ENCODE measurements around the gene GRIA3. TPM values are rescaled to one million over a fixed set of nuclear protein-coding genes. Genes with fewer than 3 reads are reported as not detected.

The GRIA3 gene
- total RNA-seq, 4 donors from 2014 or later = 0.19 to 0.44 TPM; not detected in 2

- H3K36me3 ChIP-seq = no peaks in the 10 kb centered on the region
- DNase-seq = no peak
- no peak for TF ChIP-seq CTCF (IDR thresholded peaks at IDR 0.05)
- TF ChIP-seq POLR2A (IDR thresholded peaks at IDR 0.05) = no peak
- H3K4me3 ChIP-seq = no peak overlapping the region
- H3K27ac ChIP-seq = peak overlapping the region in 1 of 4 donors; percentile 3
- H3K4me1 ChIP-seq = no peaks in the 10 kb centered on the region
- intact Hi-C loops (cut with DNase I) = no loop called here
- no peaks in the 10 kb centered on the region for H3K27me3 ChIP-seq
- H3K9me3 ChIP-seq = no peaks in the 10 kb centered on the region
- 53 to 64% methylated on average over 10 to 11 of the region's 11 CpGs for WGBS, 2 donors
Observed at GRCh38 chrX:123481913-123482851, 298.1 kb downstream of the GRIA3 start.

GRCh38 chrX:123486297-123486696 is 302.2 kb downstream of the GRIA3 start:
- Histone ChIP-seq H3K9me3 (no peaks in the 10 kb centered on the region), H3K27me3 (no peaks in the 10 kb centered on the region), H3K4me3 (no peak overlapping the region), H3K27ac (no peak overlapping the region), H3K4me1 (no peaks in the 10 kb centered on the region), H3K36me3 (no peaks in the 10 kb centered on the region)
- WGBS, 2 donors = 80 to 100% methylated on average over 2 of the region's 2 CpGs
- TF ChIP-seq POLR2A (IDR thresholded peaks at IDR 0.05) = no peak
- TF ChIP-seq CTCF (IDR thresholded peaks at IDR 0.05) = no peak
- intact Hi-C loops (cut with DNase I) = no loop called here
- no peak for DNase-seq

- 59% methylated on average over 1 of the region's 1 CpG; no CpG with 5 or more reads in 1 of the 2 donors for WGBS, 2 donors
Observed at GRCh38 chrX:123487236-123487635, 303.2 kb downstream of the GRIA3 start.

GRCh38 chrX:123487669-123488068 is 303.6 kb downstream of the GRIA3 start:
- Histone ChIP-seq H3K36me3 (no peaks in the 10 kb centered on the region), H3K9me3 (no peaks in the 10 kb centered on the region), H3K27me3 (no peaks in the 10 kb centered on the region), H3K27ac (no peak overlapping the region), H3K4me1 (no peaks in the 10 kb centered on the region), H3K4me3 (no peak overlapping the region)
- TF ChIP-seq CTCF (IDR thresholded peaks at IDR 0.05) = no peak
- intact Hi-C loops (cut with DNase I) = no loop called here
- no peak for DNase-seq
- WGBS, 2 donors = 51 to 74% methylated on average over 3 of the region's 3 CpGs

More at GRCh38 chrX:123487236-123487635, 303.2 kb downstream of the GRIA3 start:
- Histone ChIP-seq H3K4me3 (no peak overlapping the region), H3K9me3 (no peaks in the 10 kb centered on the region), H3K27me3 (no peaks in the 10 kb centered on the region), H3K27ac (no peak overlapping the region), H3K36me3 (no peaks in the 10 kb centered on the region), H3K4me1 (no peaks in the 10 kb centered on the region)
- intact Hi-C loops (cut with DNase I) = no loop called here
- TF ChIP-seq CTCF (IDR thresholded peaks at IDR 0.05) = no peak
- no peak for TF ChIP-seq POLR2A (IDR thresholded peaks at IDR 0.05)
- no peak for DNase-seq

GRCh38 chrX:123489011-123489410 is 304.9 kb downstream of the GRIA3 start:
- Histone ChIP-seq H3K27me3 (no peaks in the 10 kb centered on the region), H3K36me3 (no peaks in the 10 kb centered on the region), H3K4me3 (no peak overlapping the region), H3K9me3 (no peaks in the 10 kb centered on the region), H3K27ac (no peak overlapping the region), H3K4me1 (no peaks in the 10 kb centered on the region)
- TF ChIP-seq POLR2A (IDR thresholded peaks at IDR 0.05) (no peak), CTCF (IDR thresholded peaks at IDR 0.05) (no peak)
- no peak for DNase-seq
- intact Hi-C loops (cut with DNase I) = no loop called here
- WGBS, 2 donors = 36 to 67% methylated on average over 1 of the region's 1 CpG
